GM12878 (cell line): ENCODE measurements around the gene NIFK. TPM values are rescaled to one million over a fixed set of nuclear protein-coding genes. Genes with fewer than 3 reads are reported as not detected.
A peak's percentile ranks its signal among the peaks of the same experiment; 100 is the strongest.

Experiments used
- BCL3 ChIP-seq: IDR thresholded peaks from 2 replicates; pipeline ENCODE4 v1.6.1; 2011; ENCODE audit warnings: borderline replicate concordance, low read depth, mild to moderate bottlenecking, moderate library complexity, low read length; ENCODE audit not compliant: insufficient read depth, poor library complexity, severe bottlenecking
- CEBPB ChIP-seq, 2 experiments: fragments of 150-350 bp in 1 of 2; IDR thresholded peaks; 2 replicates each; pipeline ENCODE4 v1.6.1; 2012 to 2014; ENCODE audit warnings: low read depth in 2 of 2, low read length in 2 of 2, borderline replicate concordance in 1 of 2, inconsistent platforms in 1 of 2
- CHD4 ChIP-seq: fragments of 200-600 bp; sonication (generic); IDR thresholded peaks from 2 replicates; pipeline ENCODE4 v1.6.1; 2016; ENCODE audit warnings: mild to moderate bottlenecking
- E2F8 ChIP-seq: fragments of 450-650 bp; IDR thresholded peaks from 2 replicates; pipeline ENCODE4 v1.6.1; 2018; ENCODE audit warnings: mild to moderate bottlenecking, low read depth, moderate library complexity; ENCODE audit not compliant: partially characterized antibody
- HCFC1 ChIP-seq: fragments of 150-350 bp; IDR thresholded peaks from 2 replicates; pipeline ENCODE4 v1.6.1; 2014; ENCODE audit warnings: low read length
- IKZF1 ChIP-seq: fragments of 450-650 bp; conservative IDR thresholded peaks from 2 replicates; pipeline ENCODE4 v1.6.1; 2017; ENCODE audit warnings: antibody characterized with exemption, mild to moderate bottlenecking
- IKZF2 ChIP-seq, 2 experiments: fragments of 450-650 bp; IDR thresholded peaks; 2 replicates each; pipeline ENCODE4 v1.6.1; 2017; ENCODE audit warnings: mild to moderate bottlenecking in 2 of 2, moderate library complexity in 2 of 2
- IRF3 ChIP-seq: fragments of 450-650 bp; IDR thresholded peaks from 2 replicates; pipeline ENCODE4 v1.6.1; 2014; ENCODE audit warnings: mild to moderate bottlenecking
- IRF4 ChIP-seq: IDR thresholded peaks from 2 replicates; pipeline ENCODE4 v1.6.1; 2011; ENCODE audit warnings: low read depth, low read length
- MXI1 ChIP-seq: fragments of 150-350 bp; IDR thresholded peaks from 2 replicates; pipeline ENCODE4 v1.6.1; 2011; ENCODE audit warnings: low read depth, mild to moderate bottlenecking, inconsistent platforms, low read length, improper control_type of control experiment
- NKRF ChIP-seq: fragments of 450-650 bp; conservative IDR thresholded peaks from 2 replicates; pipeline ENCODE4 v1.6.1; 2017; ENCODE audit warnings: mild to moderate bottlenecking, moderate library complexity
- PAX5 ChIP-seq: IDR thresholded peaks from 2 replicates; pipeline ENCODE4 v1.6.1; 2011; ENCODE audit warnings: low read depth, low read length, borderline replicate concordance
- PML ChIP-seq: IDR thresholded peaks from 2 replicates; pipeline ENCODE4 v1.6.1; 2012; ENCODE audit warnings: low read length, inconsistent platforms
- POLR2A ChIP-seq: IDR thresholded peaks from 2 replicates; pipeline ENCODE4 v1.6.1; 2011; ENCODE audit warnings: low read depth, mild to moderate bottlenecking, low read length
- POLR2AphosphoS5 ChIP-seq: IDR thresholded peaks from 2 replicates; pipeline ENCODE4 v1.6.1; 2011; ENCODE audit warnings: mild to moderate bottlenecking, low read length, inconsistent platforms
- RELA ChIP-seq: fragments of 450-650 bp; IDR thresholded peaks from 2 replicates; pipeline ENCODE4 v1.8.0; 2014; ENCODE audit warnings: borderline replicate concordance; ENCODE audit not compliant: partially characterized antibody
- RFX5 ChIP-seq: IDR thresholded peaks from 2 replicates; pipeline ENCODE4 v1.6.1; 2011; ENCODE audit warnings: low read depth, low read length, improper control_type of control experiment
- SIN3A ChIP-seq: IDR thresholded peaks from 2 replicates; pipeline ENCODE4 v1.6.1; 2012; ENCODE audit warnings: low read depth, low read length, improper control_type of control experiment
- SUZ12 ChIP-seq: fragments of 200-600 bp; sonication (generic); IDR thresholded peaks from one replicate; pipeline ENCODE4 v1.6.1; 2018; ENCODE audit warnings: antibody characterized with exemption, mild to moderate bottlenecking; ENCODE audit not compliant: unreplicated experiment
- TBL1XR1 ChIP-seq: IDR thresholded peaks from 2 replicates; pipeline ENCODE4 v1.6.1; 2012; ENCODE audit warnings: low read depth, low read length, improper control_type of control experiment
- TCF12 ChIP-seq: IDR thresholded peaks from 2 replicates; pipeline ENCODE4 v1.6.1; 2011; ENCODE audit warnings: low read depth, mild to moderate bottlenecking, low read length
- TCF7 ChIP-seq: IDR thresholded peaks from 2 replicates; pipeline ENCODE4 v1.6.1; 2014; ENCODE audit warnings: antibody characterized with exemption, borderline replicate concordance
- WRNIP1 ChIP-seq: IDR thresholded peaks from 2 replicates; pipeline ENCODE4 v1.6.1; 2011; ENCODE audit warnings: low read depth, low read length, improper control_type of control experiment, borderline replicate concordance
- YBX1 ChIP-seq: fragments of 450-650 bp; IDR thresholded peaks from 2 replicates; pipeline ENCODE4 v1.6.1; 2016; ENCODE audit warnings: antibody characterized with exemption
- ZBED1 ChIP-seq: IDR thresholded peaks from 2 replicates; pipeline ENCODE4 v1.6.1; 2016; ENCODE audit warnings: borderline replicate concordance
- polyA plus RNA-seq, 11 experiments: library from polyadenylated mRNA; depleted of rRNA in 4 of 11; unstranded in 6 of 11; stranded (reverse) in 5 of 11; fragments of >200 nt; fragmentation: Nextera tagmentation in 4 of 11; fragmentation: Illumina TruSeq in 1 of 11; extraction: Ambion mirVana in 4 of 11; extraction: Trizol in 1 of 11; gene quantifications; 1 replicate in 1 of 11; 2 replicates in 10 of 11; pipeline versions ENCODE4 v1.2.1 to v1.2.3, GENCODE V29; 2011 to 2016; ENCODE audit warnings: inconsistent platforms in 2 of 11, missing spikeins in 2 of 11, low read depth in 1 of 11
- total RNA-seq, 4 experiments: library from RNA; depleted of rRNA in 3 of 4; stranded (reverse); fragments of >200 nt in 3 of 4; fragmentation: Illumina TruSeq in 1 of 4; extraction: Trizol in 1 of 4; gene quantifications; 2 replicates each; pipeline versions ENCODE4 v1.2.1 to v1.2.3, GENCODE V29; 2013 to 2021

Gene NIFK
- total and polyA plus RNA-seq, 10 of the 15 experiments (the other 5 are each of a cell fraction or from before 2014, with no cell fraction given): 47.2 to 286 (median 157) TPM

- TF ChIP-seq TCF12 (0 out of 2 replicates have a peak, but pooled peaks have one; percentile 16), MXI1 (peak; percentile 84; the same call in 1 of the 2 replicates), POLR2A (peak; percentile 96), POLR2AphosphoS5 (peak; percentile 84), YBX1 (no peak), TCF7 (no peak), ZBED1 (peak; percentile 62; the same call in 1 of the 2 replicates), SIN3A (peak; percentile 95), PAX5 (peak; percentile 52; the same call in 1 of the 2 replicates), CHD4 (no peak), RELA (peak; percentile 93), IRF4 (no peak), PML (no peak; the same call in 1 of the 2 replicates), SUZ12 (no peak), WRNIP1 (no peak), RFX5 (0 out of 2 replicates have a peak, but pooled peaks have one; percentile 31), BCL3 (peak; percentile 70), IKZF2 (IDR thresholded peaks at IDR 0.05) (no peak), HCFC1 (peak; percentile 96), NKRF (peak; percentile 64), E2F8 (no peak), IKZF1 (peak; percentile 99), CEBPB (IDR thresholded peaks at IDR 0.05; ENCODE audit: borderline replicate concordance in 1 of 2, low read depth in 2 of 2, low read length in 2 of 2) (no peak), IRF3 (0 out of 2 replicates have a peak, but pooled peaks have one; percentile 14), TBL1XR1 (no peak)
These were observed 18.8 kb upstream of the NIFK start, which contains the start of gene TSN (continued) for GRCh38 chr2:121755237-121756111.
